ENCODE data around the gene TPMT.

The TPMT gene

DNA sequence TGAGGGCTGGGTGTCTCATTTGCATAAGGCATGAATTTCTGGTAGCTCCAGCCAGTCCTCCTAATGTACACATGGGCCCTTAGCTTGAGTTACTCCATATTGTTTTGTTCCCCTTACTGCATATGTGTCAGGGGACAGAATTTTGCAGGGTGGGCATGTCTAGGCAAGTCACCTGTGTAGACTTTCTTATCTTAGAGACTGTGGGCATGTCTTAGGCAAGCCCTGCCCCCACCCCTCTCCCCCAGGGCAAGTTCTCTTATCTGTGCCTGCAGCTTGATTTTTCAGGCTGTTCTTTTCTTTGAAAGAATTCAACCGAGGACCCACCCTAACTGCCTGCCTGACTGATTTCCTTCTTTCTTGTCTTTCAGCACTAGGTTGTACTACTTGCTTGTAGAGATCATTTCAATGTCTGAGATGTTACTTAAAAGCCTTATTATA is 64.5 kb downstream of the TPMT start:
- Histone ChIP-seq H3K36me3 (replicated peaks in 1 of 2; ENCODE audit: control insufficient read depth in 2 of 2, insufficient read depth in 2 of 2, low read length in 2 of 2) (no peaks in the 10 kb centered on the region), H2BK5ac (ENCODE audit: low read length) (no peak overlapping the region), H3K4me2 (ENCODE audit: insufficient read depth, low read length, poor library complexity, severe bottlenecking) (no peak overlapping the region), H2BK15ac (ENCODE audit: low read length) (no peak overlapping the region), H2BK12ac (ENCODE audit: low read length) (no peak overlapping the region), H3K23ac (ENCODE audit: low read depth, low read length, poor library complexity) (no peak overlapping the region), H3K4me1 (ENCODE audit: control insufficient read depth in 2 of 2, insufficient read depth in 1 of 2, low read depth in 1 of 2, low read length in 2 of 2) (no peaks in the 10 kb centered on the region), H3K9me3 (replicated peaks in 1 of 2; ENCODE audit: control insufficient read depth in 2 of 2, insufficient read depth in 1 of 2, low read depth in 1 of 2, low read length in 2 of 2) (peaks cover 0 to 8% of the 10 kb centered on the region in 2 donors), H3K27me3 (ENCODE audit: control insufficient read depth in 3 of 3, insufficient read depth in 3 of 3, low read depth in 1 of 3, low read length in 3 of 3) (no peaks in the 10 kb centered on the region), H3K18ac (ENCODE audit: low read length) (no peak overlapping the region), H2BK120ac (ENCODE audit: low read depth, low read length) (no peak overlapping the region), H3K79me1 (ENCODE audit: low read depth, low read length) (no peaks in the 10 kb centered on the region), H2AK5ac (ENCODE audit: low read depth, low read length) (no peak overlapping the region), H4K8ac (ENCODE audit: low read depth, low read length) (no peak overlapping the region), H3K4ac (ENCODE audit: low read length) (no peak overlapping the region), H3K14ac (ENCODE audit: low read length) (no peak overlapping the region), H3K27ac (replicated peaks; ENCODE audit: low read length) (no peak overlapping the region), H4K91ac (ENCODE audit: low read depth, low read length, poor library complexity) (no peak overlapping the region), H3K9ac (ENCODE audit: low read depth, low read length, poor library complexity) (no peak overlapping the region), H2AFZ (ENCODE audit: low read length) (no peak overlapping the region), H3K4me3 (ENCODE audit: low read length in 2 of 2) (no peak overlapping the region)
- no CpG with 5 or more reads among the region's 1 CpG for WGBS, 2 donors (ENCODE audit: extremely low coverage in 2 of 2, insufficient read length in 2 of 2, insufficient replicate concordance in 1 of 2)
- no peak for DNase-seq (ENCODE audit: low spot score)

DNA sequence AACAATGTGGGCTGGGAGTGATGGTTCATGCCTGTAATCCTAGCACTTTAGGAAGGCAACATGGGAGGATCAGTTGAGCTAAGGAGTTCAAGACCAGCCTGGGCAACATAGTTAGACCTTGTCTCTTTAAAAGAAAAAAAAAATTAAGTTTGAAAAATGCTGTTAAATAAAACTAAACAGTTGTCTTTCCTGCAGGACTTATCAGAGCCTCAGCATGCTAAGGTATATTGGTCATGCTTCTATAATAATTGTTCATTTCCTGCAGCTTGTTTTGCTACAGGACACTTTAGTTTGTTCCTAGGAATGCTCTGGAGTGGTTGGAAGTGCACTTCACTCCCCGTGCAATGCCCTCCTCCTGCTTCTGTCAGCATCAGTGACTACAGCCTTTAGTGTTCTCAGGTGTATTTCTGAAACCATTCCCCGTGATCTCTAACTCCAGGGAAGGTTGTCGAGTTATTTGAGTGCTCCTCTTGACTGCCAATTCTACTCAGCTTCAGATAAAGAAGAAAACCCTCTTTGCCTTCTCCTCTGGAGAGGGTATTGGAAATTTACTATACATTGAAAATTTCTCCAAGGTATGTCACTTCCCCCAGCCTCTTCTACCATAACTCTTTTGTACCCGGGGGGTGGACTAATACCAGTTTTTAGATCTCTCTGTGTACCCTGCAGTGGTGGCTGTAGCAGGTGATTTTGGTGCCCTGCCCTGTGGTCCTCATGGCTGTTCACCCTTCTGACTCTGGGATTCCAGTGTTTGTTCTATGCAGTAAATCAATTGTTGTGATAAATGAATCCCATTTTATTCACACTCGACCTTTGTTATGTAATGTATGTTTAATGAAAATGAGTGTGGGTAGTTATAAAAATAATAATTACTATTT is 66.2 kb downstream of the TPMT start:
- H3K9me3 ChIP-seq (replicated peaks in 1 of 2; ENCODE audit: control insufficient read depth in 2 of 2, insufficient read depth in 1 of 2, low read depth in 1 of 2, low read length in 2 of 2): peaks cover 0 to 8% of the 10 kb centered on the region in 2 donors
- no peak overlapping the region for H3K18ac ChIP-seq (ENCODE audit: low read length)

DNA sequence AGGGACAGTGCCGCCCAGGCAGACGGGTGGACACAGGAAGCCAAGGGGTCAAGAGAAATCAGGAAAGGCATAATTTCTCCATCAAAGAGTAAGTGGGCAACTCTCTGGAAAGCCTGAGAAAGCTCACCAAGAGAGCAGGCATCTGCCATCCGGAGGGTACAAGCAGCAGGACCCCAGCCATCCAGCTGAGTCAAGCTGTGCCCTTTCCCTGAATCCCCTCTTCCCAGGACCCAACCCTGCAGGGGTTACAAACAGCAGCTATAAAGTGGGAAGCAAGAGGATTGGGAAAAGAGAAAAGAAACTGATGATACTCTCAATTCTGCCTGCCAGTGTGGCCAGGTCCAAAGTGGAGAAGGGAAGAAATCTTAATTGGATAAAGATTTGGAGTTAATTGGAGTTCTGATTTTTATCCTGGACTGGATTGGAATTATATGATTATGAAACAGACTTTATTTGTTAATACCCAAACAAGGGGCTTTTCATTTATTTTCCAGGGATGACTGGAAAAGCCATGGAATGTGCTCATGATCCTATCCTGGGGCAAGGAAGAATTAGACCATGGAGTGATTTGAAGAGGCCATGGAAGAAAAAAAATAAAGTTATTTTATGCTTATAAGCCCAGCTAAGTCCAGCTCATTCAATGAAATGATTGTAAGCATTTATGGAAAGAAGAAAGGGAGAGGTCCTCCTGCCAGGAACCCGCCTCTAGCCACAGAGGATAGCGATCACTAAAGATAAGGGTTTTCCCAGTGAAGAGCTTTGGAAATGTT is 67.3 kb downstream of the TPMT start:
- no CpG with 5 or more reads among the region's 5 CpGs for WGBS, 2 donors (ENCODE audit: extremely low coverage in 2 of 2, insufficient read length in 2 of 2, insufficient replicate concordance in 1 of 2)
- Histone ChIP-seq H3K18ac (ENCODE audit: low read length) (no peak overlapping the region), H2BK15ac (ENCODE audit: low read length) (no peak overlapping the region), H3K9ac (ENCODE audit: low read depth, low read length, poor library complexity) (no peak overlapping the region), H2BK12ac (ENCODE audit: low read length) (no peak overlapping the region), H2BK120ac (ENCODE audit: low read depth, low read length) (no peak overlapping the region), H2AFZ (ENCODE audit: low read length) (no peak overlapping the region), H4K8ac (ENCODE audit: low read depth, low read length) (no peak overlapping the region), H2BK5ac (ENCODE audit: low read length) (no peak overlapping the region), H3K23ac (ENCODE audit: low read depth, low read length, poor library complexity) (no peak overlapping the region), H3K4ac (ENCODE audit: low read length) (no peak overlapping the region), H3K4me1 (ENCODE audit: control insufficient read depth in 2 of 2, insufficient read depth in 1 of 2, low read depth in 1 of 2, low read length in 2 of 2) (no peaks in the 10 kb centered on the region), H3K79me1 (ENCODE audit: low read depth, low read length) (no peaks in the 10 kb centered on the region), H3K27ac (replicated peaks; ENCODE audit: low read length) (no peak overlapping the region), H3K9me3 (replicated peaks in 1 of 2; ENCODE audit: control insufficient read depth in 2 of 2, insufficient read depth in 1 of 2, low read depth in 1 of 2, low read length in 2 of 2) (peaks cover 0 to 8% of the 10 kb centered on the region in 2 donors), H4K91ac (ENCODE audit: low read depth, low read length, poor library complexity) (no peak overlapping the region), H3K27me3 (ENCODE audit: control insufficient read depth in 3 of 3, insufficient read depth in 3 of 3, low read depth in 1 of 3, low read length in 3 of 3) (no peaks in the 10 kb centered on the region), H3K4me3 (ENCODE audit: low read length in 2 of 2) (no peak overlapping the region), H2AK5ac (ENCODE audit: low read depth, low read length) (no peak overlapping the region), H3K4me2 (ENCODE audit: insufficient read depth, low read length, poor library complexity, severe bottlenecking) (no peak overlapping the region), H3K36me3 (replicated peaks in 1 of 2; ENCODE audit: control insufficient read depth in 2 of 2, insufficient read depth in 2 of 2, low read length in 2 of 2) (no peaks in the 10 kb centered on the region), H3K14ac (ENCODE audit: low read length) (no peak overlapping the region)
- no peak for DNase-seq (ENCODE audit: low spot score)

More for the DNA sequence above, 66.2 kb downstream of the TPMT start:
- H3K79me1 ChIP-seq (ENCODE audit: low read depth, low read length): no peaks in the 10 kb centered on the region
- no peaks in the 10 kb centered on the region for H3K4me1 ChIP-seq (ENCODE audit: control insufficient read depth in 2 of 2, insufficient read depth in 1 of 2, low read depth in 1 of 2, low read length in 2 of 2)
- no peak overlapping the region for H4K8ac ChIP-seq (ENCODE audit: low read depth, low read length)
- no peaks in the 10 kb centered on the region for H3K36me3 ChIP-seq (replicated peaks in 1 of 2; ENCODE audit: control insufficient read depth in 2 of 2, insufficient read depth in 2 of 2, low read length in 2 of 2)
- no peak overlapping the region for H3K27ac ChIP-seq (replicated peaks; ENCODE audit: low read length)
- H4K91ac ChIP-seq (ENCODE audit: low read depth, low read length, poor library complexity): no peak overlapping the region
- H3K14ac ChIP-seq (ENCODE audit: low read length): no peak overlapping the region
- no CpG with 5 or more reads among the region's 5 CpGs for WGBS, 2 donors (ENCODE audit: extremely low coverage in 2 of 2, insufficient read length in 2 of 2, insufficient replicate concordance in 1 of 2)
- H3K9ac ChIP-seq (ENCODE audit: low read depth, low read length, poor library complexity): no peak overlapping the region
- no peak overlapping the region for H3K23ac ChIP-seq (ENCODE audit: low read depth, low read length, poor library complexity)
- no peak overlapping the region for H3K4ac ChIP-seq (ENCODE audit: low read length)
- no peak overlapping the region for H2BK5ac ChIP-seq (ENCODE audit: low read length)
- no peak overlapping the region for H2AK5ac ChIP-seq (ENCODE audit: low read depth, low read length)
- no peak overlapping the region for H3K4me3 ChIP-seq (ENCODE audit: low read length in 2 of 2)
- no peak overlapping the region for H2BK12ac ChIP-seq (ENCODE audit: low read length)
- no peak overlapping the region for H2BK120ac ChIP-seq (ENCODE audit: low read depth, low read length)
- no peaks in the 10 kb centered on the region for H3K27me3 ChIP-seq (ENCODE audit: control insufficient read depth in 3 of 3, insufficient read depth in 3 of 3, low read depth in 1 of 3, low read length in 3 of 3)
- no peak overlapping the region for H2AFZ ChIP-seq (ENCODE audit: low read length)
- H3K4me2 ChIP-seq (ENCODE audit: insufficient read depth, low read length, poor library complexity, severe bottlenecking): no peak overlapping the region
- H2BK15ac ChIP-seq (ENCODE audit: low read length): no peak overlapping the region
- DNase-seq (ENCODE audit: low spot score): no peak

DNA sequence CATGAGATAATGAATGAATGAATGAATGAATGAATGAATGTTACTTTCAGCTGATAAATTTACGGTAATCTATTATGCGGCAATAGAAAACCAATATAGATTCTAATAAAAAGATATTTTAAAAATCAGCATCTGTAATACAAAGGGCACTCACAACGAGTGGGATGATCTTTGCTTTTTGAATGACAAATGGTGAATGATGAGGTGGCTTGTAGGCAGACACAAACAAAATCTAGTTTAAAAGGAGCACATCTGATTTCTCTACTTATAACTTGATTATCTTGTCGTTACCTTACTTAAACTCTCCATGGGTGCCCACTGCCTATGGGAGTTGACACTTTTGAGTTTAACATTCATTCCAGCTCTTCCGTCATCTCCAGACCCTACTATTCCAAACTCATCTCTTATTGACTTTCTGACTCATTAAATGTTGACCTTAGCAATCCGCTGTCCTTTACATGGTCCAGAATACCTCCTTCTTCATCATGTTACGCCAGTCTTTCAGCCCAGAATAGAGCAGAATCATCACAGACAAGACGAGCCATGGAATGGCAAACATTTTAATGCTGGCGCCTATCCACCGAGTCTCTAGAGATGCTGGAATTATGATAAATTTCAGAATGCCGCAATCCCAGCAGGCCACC is 73.7 kb downstream of the TPMT start:
- WGBS, 2 donors (ENCODE audit: extremely low coverage in 2 of 2, insufficient read length in 2 of 2, insufficient replicate concordance in 1 of 2): no CpG with 5 or more reads among the region's 11 CpGs
- no peak overlapping the region for H2BK120ac ChIP-seq (ENCODE audit: low read depth, low read length)
- H3K9ac ChIP-seq (ENCODE audit: low read depth, low read length, poor library complexity): no peak overlapping the region
- H3K14ac ChIP-seq (ENCODE audit: low read length): no peak overlapping the region
- peaks cover 0 to 1% of the 10 kb centered on the region in 2 donors for H3K9me3 ChIP-seq (replicated peaks in 1 of 2; ENCODE audit: control insufficient read depth in 2 of 2, insufficient read depth in 1 of 2, low read depth in 1 of 2, low read length in 2 of 2)
- H3K23ac ChIP-seq (ENCODE audit: low read depth, low read length, poor library complexity): no peak overlapping the region
- DNase-seq (ENCODE audit: low spot score): no peak
- H3K27ac ChIP-seq (replicated peaks; ENCODE audit: low read length): no peak overlapping the region
- no peaks in the 10 kb centered on the region for H3K4me1 ChIP-seq (ENCODE audit: control insufficient read depth in 2 of 2, insufficient read depth in 1 of 2, low read depth in 1 of 2, low read length in 2 of 2)
- H3K4me2 ChIP-seq (ENCODE audit: insufficient read depth, low read length, poor library complexity, severe bottlenecking): no peak overlapping the region
- no peak overlapping the region for H2AK5ac ChIP-seq (ENCODE audit: low read depth, low read length)
- H2BK12ac ChIP-seq (ENCODE audit: low read length): no peak overlapping the region
- no peak overlapping the region for H4K91ac ChIP-seq (ENCODE audit: low read depth, low read length, poor library complexity)
- no peak overlapping the region for H3K18ac ChIP-seq (ENCODE audit: low read length)
- H3K4ac ChIP-seq (ENCODE audit: low read length): no peak overlapping the region
- no peak overlapping the region for H2BK15ac ChIP-seq (ENCODE audit: low read length)
- H3K79me1 ChIP-seq (ENCODE audit: low read depth, low read length): no peaks in the 10 kb centered on the region
- H4K8ac ChIP-seq (ENCODE audit: low read depth, low read length): no peak overlapping the region
- H2BK5ac ChIP-seq (ENCODE audit: low read length): no peak overlapping the region
- no peak overlapping the region for H3K4me3 ChIP-seq (ENCODE audit: low read length in 2 of 2)
- H3K36me3 ChIP-seq (replicated peaks in 1 of 2; ENCODE audit: control insufficient read depth in 2 of 2, insufficient read depth in 2 of 2, low read length in 2 of 2): no peaks in the 10 kb centered on the region
- H3K27me3 ChIP-seq (ENCODE audit: control insufficient read depth in 3 of 3, insufficient read depth in 3 of 3, low read depth in 1 of 3, low read length in 3 of 3): no peaks in the 10 kb centered on the region
- no peak overlapping the region for H2AFZ ChIP-seq (ENCODE audit: low read length)

All from neuronal stem cell (in vitro differentiated cells).